Fibroblast of skin of scalp (primary cell): ENCODE results near the gene RNF114.
"Not testable (repeated sequence)": the region's sequence is repeated elsewhere in the genome, so short reads cannot be mapped to it uniquely, and the experiment has no call there.

Source experiments
- DNase-seq: peaks from one replicate; pipeline ENCODE4 v3.0.0-alpha.2; 2013

The RNF114 gene

DNA sequence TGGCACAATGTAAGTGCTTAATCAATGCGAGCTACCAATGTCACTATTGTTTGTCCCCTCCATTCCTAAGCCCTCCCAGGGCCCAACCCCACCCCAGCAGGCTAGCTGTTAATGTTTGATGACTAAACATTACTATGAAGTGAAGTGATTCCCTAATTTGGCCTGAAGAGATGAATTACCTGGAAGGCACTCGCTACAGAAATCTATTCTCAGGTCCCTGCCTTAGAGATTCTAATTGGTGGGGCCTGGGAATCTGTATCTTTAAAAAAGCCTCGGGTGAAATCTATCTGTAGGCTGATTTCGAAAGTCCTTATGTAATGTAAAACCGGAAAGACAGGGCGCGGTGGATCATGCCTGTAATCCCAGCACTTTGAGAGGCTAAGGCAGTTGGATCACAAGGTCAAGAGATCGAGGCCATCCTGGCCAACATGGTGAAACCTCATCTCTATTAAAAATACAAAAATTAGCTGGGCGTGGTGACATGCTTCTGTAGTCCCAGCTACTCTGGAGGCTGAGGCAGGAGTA, 29.6 kb downstream of the RNF114 start:
- no peak for DNase-seq

DNA sequence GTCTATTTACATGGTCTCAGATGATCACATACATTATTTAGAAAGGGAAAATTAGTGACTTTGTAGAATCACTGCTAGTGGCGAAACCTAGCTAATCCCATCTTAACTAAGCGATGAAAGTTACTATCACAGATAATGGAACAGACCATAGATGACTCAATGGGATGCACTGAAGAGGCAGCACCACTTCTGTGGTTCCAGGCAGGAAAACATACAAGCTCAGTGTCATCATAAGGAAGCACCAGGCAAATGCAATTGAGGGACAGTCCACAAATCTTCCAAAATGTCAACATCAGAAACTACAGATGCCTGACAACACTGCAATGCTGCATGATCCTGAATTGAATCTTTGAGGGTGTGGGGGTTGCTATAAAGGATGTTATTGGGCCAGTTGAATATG, 30.7 kb downstream of the RNF114 start:
- no peak for DNase-seq

DNA sequence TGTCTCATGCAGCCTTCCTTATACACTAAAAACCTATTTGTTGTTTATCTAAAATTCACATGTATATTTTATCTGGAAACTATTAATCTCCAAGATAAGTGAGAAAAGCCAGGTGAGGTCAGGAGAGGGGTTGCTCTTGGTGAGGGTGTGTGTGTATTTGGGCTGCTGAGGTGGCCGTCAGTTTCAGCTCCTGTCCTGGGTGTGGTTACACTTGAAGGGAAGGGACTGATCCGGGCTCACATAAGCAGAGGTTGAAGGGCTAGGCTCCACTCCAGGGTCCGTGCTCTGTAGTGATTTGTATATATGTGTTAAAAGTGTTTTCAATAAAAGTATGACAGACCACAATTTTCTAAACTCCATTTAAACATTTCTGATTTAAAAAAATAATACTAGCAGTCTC, 33.0 kb downstream of the RNF114 start:
- DNase-seq: no peak

DNA sequence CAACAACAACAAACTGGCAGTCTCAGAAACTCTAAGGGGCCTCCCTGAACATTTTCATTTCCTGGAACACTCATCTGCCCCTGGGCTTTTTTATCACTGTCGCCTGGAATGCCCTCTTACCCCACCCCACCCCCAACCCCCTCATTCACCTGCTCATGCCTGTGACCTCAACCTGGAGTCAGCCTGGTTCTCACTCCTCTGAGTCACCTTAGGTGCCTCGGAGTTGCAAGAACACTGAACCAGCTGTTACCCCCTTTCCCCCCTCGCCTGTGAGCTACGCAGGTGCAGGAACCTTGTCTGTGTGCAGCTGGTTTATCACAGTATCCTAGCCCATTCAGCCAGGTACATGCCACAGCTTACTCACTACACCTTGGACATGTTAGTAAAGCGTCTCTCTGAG, 33.7 kb downstream of the RNF114 start:
- DNase-seq: no peak

DNA sequence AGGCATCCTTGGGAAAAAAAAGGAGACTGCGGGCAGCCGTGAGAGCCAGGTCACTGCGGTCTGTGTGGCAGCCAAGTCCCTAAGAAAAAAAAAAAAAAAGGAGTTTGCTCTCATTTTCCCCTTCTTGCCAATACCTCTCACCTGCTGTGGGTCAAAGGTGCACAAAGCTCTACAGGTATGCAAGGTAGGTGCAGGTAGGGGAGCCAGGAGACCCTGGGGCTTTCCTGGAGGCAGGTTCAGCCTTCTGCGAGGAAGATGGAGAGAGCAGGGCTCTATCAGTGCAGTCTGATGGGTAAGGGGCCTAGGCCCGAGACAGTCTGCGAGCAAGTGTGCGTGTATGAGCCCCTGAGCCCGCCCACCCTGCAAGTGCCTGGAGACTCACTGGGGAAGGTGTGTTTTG, 34.3 kb downstream of the RNF114 start:
- no peak for DNase-seq

DNA sequence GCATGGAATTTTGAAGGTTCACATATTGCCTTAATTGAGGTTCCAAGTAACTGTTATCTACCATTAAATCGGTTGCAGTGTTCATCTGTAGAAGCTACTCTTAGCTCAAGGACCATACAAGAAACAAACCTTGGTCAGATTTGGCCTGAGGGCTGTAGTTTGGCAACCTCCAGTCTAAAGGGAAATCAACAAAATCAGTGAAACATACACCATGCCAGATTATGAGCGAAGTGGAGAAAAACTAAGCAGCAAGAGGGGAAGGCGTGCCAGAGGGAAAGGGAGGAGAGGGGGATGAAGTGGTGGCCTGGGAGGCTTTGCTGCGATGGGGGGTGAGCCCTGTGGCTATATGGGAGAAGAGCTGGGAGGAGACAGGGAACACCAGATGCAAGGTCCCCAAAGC, 37.8 kb downstream of the RNF114 start:
- no peak for DNase-seq

DNA sequence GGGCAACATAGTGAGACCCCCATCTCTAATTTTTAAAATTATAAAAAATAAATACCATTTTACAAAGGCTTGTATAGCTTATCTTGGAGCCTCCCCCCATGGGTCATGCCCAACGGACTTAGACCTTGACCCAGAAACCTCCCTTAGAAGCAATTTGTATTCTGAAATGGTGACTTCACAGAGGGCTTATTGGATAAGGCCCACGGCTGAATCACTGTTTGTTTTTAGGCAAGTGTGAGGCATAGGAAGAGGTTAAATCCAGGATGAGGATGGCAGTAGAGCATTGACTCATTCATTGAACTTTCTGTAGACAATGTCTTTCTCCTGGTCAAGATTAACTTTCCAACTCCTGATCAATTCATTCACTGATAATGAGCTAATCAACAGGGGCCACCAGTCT, 40.3 kb downstream of the RNF114 start:
- no peak for DNase-seq

DNA sequence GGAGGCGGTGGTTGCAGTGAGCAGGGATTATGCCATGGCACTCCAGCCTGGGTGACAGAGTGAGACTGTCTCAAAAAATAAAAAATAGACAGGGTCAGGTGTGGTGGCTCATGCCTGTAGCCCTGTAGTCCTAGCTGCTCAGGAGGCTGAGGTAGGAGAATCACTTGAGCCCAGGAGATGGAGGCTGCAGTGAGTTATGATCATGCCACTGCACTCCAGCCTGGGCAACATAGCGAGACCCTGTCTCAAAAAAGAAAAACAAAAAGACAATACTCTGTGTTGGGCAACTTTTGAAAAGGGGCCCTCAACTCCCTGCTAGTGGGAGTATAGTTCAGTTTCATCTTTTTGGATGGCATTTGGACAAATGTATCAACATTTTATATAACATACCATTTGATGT, 41.5 kb downstream of the RNF114 start:
- DNase-seq: not testable (repeated sequence)

DNA sequence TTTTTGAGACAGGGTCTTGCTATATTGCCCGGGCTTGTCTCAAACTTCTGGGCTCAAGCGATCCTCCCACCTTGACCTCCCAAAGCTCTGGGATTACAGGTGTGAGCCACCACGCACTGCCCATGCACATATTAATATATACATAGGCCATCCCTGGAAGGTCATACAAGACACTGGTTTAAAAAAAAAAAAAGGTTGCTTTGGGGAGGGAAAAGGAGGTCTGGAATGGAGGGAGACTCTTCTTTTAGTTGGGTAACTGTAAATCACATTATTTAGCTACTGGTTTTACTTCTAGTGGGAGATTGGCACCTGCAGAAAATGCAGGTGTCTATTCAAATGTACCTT, 42.5 kb downstream of the RNF114 start:
- DNase-seq: no peak

DNA sequence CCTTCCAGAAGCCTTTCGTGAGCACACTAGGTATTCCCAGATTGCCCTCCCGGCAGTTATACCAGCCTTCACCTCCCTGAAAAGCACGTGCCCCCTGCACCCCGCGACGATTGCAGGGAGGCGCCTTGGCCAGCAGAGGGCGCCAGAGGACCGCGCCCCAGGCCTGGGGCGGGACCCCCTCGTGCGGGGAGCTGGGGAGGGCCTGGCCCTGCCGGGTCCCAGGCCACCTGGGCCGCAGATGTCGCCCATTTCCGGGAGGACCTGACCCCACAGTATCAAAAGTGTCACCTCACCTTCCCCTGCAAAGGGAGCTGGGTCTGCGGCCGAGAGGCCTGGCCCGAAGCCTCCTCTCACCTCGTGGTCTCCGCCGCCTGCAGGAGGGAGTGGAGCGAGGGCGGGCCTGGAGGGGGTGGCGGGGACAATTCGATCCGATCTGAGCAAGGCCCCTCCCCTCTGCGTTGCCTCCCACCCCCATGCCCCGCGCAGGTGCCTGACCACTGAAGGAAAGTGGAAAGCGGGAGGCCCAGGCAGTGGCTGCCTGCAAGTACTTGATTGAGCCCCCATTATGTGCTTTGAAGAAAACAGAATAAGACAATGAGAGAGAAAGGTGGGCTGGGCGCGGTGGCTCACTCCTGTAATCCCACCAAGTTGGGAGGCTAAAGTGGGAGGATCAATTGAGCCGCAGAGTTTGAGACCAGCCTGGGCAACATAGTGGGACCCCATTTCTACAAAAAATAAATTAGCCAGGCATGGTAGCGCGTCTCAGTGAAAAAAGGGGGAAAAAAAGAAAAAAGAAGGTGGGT, 43.0 kb downstream of the RNF114 start:
- DNase-seq: peak; percentile 39

DNA sequence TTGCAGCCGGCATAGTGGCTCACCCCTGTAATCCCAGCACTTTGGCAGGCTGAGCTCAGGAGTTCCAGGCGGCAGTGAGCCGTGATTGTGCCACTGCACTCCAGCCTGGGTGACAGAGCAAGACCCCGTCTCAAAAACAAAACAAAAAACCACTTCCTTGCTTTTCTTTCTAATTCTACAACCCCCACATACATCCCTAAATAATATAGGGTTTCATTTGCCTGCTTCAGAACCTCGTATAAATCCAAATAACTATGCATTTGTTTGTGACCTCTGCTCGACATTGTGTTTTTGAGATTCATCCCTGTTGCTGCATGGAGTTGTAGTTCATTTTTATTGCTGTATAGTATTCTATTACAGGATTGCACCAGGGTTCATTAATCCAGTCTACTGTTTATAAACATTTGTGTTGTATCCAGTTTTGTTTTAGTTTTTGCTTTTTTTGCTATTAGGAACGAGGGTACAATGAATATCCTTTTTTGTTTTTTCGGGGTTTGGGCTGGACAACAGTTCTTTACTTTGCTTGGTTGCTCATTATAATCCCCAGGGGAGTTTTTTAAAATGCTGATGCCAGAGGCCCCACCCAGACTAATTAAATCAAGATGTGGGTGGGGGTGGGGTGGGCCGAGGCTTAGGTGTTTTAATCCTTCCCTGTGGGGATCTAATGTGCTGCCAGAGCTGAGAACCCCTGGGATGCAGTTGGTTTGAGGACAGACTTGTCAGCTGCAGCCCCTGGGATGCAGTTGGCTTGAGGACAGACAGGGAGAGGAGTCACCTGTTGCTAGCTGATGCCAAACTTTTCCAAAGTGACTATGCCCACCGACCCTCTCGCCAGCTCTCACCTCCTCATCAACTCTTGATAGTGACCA, 44.2 kb downstream of the RNF114 start:
- no peak for DNase-seq

DNA sequence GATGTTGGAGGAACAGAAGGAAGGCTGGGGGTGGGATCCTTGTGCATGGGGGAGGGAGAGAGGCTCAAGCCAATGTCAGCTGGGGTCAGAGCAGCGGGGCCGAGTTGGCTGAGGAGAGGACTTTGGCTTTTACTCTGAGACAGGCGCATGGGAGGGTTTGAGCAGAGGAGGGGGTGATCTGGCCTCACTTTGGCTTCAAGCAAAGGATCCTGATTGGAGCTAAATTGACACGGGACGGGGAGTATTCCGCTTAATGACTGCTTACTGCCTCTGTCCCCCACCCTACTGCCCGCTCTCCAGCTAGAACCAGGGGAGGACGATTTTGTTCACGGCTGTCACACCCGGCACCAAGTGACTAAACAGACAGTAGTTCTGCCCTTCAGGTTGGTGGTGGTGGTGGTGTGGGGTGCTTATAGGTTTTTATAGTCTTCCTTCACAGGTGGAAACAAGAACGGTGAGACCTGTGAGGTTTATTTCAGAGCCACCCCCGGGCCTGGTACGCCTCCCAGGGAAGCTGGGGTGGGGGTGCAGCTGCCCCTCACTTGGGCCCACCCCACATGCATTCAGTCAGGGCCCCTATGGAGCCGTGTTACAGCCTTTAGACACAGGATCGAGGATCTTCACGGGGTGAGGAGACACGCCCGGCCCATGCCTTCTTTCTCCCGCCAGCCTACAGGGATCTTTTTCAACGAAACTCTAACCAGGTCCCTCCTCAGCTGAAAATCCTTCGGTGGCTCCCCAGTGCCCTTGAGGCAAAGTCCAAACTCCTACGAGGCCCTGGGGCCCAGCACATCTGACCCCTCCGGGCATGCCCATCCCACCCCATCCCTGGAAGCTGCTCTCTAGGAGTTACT, 45.2 kb downstream of the RNF114 start:
- DNase-seq: no peak

DNA sequence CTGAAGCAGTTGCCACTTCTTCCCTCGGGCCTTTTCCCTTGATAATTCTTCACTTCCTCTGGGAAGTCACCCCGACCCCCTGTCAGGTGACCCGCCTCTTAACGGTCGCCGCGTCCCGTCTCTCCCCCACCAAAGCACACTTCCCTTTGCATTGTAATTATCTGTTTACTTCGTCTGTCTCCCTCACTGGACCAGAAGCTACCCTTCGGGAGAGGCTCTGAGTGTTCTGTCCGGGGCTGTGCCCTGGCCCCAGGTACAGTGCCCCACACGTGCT, 45.8 kb downstream of the RNF114 start:
- no peak for DNase-seq

DNA sequence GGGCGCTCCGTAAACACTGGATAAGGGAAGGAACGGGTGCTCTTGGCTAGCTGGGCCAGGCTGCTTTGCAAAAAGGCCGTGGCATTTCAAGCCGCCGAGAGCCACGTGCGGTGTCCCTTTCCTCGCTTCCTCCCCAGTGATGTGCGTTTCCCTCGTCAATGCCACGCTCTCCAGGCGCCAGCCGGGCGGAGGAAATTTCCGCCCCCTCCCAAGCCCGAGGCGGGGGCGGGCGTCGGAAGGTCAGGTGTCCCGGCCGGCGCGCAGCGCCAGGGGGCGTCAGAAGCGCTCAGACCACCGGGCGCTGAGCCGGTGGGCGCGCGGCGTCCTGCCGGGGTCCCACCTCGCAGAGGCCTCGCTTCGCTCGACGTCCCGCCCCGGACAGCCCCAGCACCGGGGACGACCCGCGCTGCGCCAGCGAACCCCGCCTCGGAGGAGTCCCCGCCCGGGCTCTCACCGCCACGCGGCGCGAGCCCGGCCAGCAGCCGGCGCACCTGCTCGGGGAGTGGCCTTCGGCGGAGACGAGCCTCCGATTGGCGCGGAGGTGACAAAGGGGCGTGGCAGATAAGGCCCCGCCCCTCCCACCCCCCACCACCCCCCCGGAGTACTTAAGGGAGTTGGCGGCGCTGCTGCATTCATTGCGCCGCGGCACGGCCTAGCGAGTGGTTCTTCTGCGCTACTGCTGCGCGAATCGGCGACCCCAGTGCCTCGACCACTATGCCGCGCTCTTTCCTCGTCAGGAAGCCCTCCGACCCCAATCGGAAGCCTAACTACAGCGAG, 46.3 kb downstream of the RNF114 start, which contains the start of gene SNAI1:
TSS of gene SNAI1 (plus strand) at position 635 of the 777 bp plus-strand sequence. CDS start at position 715, 80 bp downstream.
- DNase-seq: peak; percentile 85

DNA sequence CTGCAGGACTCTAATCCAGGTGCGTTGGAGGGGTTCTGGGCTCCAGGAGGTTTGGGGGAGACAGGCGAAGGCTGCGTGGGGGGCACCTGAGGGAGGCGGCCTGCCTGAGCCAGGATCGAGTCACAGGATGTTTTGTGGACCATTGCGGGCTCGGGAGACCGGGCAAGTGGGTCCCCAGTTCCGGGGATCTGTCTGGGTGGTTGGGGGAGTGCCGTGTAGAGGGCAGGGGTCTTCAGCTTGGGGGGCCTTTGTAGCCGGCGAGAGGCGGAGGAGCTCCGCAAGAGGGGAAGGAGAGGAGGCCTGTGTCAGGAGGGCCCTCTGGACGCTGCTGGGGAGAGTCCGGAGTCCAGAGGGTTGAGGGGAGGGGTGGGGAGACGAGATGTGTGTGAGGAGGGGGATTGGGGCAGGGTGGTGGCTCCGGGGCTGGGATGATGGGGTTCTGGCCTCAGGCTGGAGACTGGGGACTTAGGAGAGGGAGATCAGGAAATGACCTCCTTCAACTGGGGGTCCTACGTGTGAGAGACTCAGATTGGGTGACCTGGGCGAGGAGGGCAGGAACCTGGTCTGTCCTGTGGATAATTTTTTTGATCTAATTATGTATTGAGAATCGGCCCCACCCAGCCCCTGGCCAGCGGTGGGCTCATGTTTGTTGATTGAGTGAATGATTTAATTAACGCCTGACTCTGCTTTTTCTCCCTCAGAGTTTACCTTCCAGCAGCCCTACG, 47.1 kb downstream of the RNF114 start:
- DNase-seq: no peak

DNA sequence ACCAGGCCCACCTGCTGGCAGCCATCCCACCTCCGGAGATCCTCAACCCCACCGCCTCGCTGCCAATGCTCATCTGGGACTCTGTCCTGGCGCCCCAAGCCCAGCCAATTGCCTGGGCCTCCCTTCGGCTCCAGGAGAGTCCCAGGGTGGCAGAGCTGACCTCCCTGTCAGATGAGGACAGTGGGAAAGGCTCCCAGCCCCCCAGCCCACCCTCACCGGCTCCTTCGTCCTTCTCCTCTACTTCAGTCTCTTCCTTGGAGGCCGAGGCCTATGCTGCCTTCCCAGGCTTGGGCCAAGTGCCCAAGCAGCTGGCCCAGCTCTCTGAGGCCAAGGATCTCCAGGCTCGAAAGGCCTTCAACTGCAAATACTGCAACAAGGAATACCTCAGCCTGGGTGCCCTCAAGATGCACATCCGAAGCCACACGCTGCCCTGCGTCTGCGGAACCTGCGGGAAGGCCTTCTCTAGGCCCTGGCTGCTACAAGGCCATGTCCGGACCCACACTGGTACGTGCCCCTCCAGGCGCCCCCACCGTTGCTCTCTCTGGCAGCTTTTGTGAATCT, 47.7 kb downstream of the RNF114 start:
- DNase-seq: no peak

DNA sequence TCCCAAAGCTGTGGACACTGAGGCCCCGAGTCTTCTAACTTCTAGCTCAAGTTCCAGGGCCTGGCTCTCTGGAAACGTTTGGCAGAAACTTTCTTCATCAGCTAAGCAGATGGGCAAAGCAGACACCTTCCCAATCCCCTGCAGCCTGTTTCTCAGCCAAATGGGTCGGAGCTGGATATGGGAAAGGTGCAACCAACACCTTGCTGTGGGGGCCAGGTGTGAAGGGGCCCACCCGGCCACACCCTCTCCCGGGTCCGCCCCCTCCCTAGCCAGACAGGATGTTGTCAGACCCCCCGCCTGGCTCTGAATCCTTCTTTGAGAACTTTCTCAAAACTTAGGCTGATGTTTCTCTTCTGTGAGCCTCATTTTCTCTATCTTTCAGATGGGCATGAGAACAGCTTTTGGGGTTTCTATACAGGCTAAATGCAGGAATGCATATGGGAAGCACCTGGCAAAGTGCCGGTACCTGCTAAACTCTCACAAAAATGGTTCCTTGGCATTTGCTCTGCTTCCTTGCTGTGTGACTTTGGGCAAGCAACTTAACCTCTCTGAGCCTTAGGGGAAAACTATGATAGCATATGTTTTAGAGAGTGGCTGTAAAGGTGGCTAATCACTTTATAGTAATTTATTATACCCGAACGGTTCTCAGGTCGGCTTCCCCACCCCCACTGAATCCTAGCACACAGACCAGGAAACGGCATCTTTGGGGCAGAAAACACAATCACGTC, 48.4 kb downstream of the RNF114 start:
- DNase-seq: no peak

DNA sequence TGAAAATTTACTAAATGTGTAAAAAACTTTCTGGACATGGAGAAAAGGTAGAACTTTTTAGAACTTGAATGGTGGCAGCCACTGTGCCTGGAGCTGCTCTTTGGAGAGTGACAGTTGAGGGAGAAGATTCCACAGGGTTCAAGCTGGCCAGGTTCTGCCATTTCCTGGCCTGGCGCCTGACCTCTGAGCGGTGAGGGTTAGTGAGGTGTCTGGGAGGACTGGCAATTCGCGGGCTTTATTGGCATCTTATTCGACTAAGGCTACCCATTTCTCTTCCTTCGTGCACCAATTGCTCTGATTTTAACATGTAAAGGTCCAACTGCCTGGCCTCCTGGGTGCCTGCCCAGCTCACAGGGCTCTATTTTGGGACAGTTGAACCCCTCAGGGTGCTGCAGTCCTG, 49.0 kb downstream of the RNF114 start:
- no peak for DNase-seq

DNA sequence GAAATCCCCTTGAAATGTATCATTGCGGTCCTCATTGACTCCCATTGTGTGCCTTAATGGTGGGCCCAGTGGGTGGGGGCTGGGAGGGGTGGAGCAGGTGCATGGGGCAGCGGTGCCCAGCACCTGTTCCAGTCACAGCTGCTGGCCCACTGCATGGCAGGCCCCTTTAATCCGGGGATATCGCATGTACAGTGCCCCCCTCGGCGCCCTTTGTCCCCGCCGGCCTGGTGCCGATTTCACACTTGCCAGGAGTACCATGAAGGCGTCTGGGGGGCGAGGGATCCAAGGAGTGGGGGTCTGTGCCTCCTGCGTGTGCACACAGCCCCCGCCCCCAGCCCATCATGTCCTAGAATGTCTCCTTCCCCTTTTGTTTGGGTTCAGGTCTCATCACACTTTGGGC, 49.4 kb downstream of the RNF114 start:
- DNase-seq: no peak

DNA sequence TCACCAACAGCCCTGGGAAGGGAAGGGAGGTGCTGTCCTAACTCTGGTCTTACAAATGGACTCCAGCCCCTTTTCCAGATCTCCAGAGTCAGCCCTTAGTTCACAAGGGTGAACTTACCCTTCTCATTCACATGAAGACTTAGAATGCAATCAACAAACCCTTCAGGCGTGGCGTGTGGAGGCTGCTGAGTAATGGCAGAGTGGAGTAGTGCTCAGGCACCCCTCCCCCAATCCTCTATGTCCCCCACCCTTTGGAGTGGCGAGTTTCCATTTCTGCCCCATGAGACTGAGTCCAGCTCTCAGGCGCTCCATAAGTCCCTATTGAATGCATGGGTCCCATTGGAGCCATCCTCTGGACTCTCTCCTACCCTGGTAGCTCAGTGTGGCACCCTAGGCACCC, 49.9 kb downstream of the RNF114 start:
- DNase-seq: no peak
